PC-3 (cell line): Measurements from ENCODE around the gene PDPN. TPM values are rescaled to one million over a fixed set of nuclear protein-coding genes. Genes with fewer than 3 reads are reported as not detected.

Source experiments
- ATAC-seq: fragments of 200-7000 bp; cut with Tn5 transposase; 2 replicates; pipeline ENCODE4 v1.9.1; 2020; ENCODE audit warnings: mild to moderate bottlenecking, moderate library complexity
- BruUV-seq: library from RNA; stranded (reverse); fragments of 400-500 nt; replicated peaks from 2 replicates; lab custom pipeline; 2021; lab: Mats Ljungman, UMichigan
- CTCF ChIA-PET: fragments of 300-600 bp; sonication (Branson Sonifier 250); formaldehyde crosslinking; loops from one replicate; lab custom pipeline; 2022; ENCODE audit warnings: antibody characterized with exemption; lab: Charles Lee
- POLR2A ChIA-PET: fragments of 300-600 bp; sonication (Branson Sonifier 250); formaldehyde crosslinking; loops from one replicate; lab custom pipeline; 2022; ENCODE audit warnings: antibody characterized with exemption; ENCODE audit not compliant: unreplicated experiment; lab: Charles Lee
- DNase-seq: peaks from one replicate; pipeline ENCODE4 v3.0.0-alpha.2; 2015
- H2AFZ ChIP-seq: fragments of 300-600 bp; sonication (generic); 2 replicates; pipeline ENCODE4 v1.6.0; 2016; ENCODE audit warnings: antibody characterized with exemption, low read length
- H3F3A ChIP-seq: fragments of 300-600 bp; sonication (generic); one replicate; pipeline ENCODE4 v1.6.0; 2017; ENCODE audit warnings: antibody characterized with exemption, low read length, control low read depth, mild to moderate bottlenecking; ENCODE audit not compliant: unreplicated experiment
- H3K27ac ChIP-seq: fragments of 300-600 bp; sonication (generic); 2 replicates; pipeline ENCODE4 v1.5.1; 2016; ENCODE audit warnings: mild to moderate bottlenecking, low read length
- H3K27me3 ChIP-seq: fragments of 300-600 bp; sonication (generic); 2 replicates; pipeline ENCODE4 v1.6.1; 2016; ENCODE audit warnings: low read length, mixed read lengths
- H3K36me3 ChIP-seq: fragments of 300-600 bp; sonication (generic); 2 replicates; pipeline ENCODE4 v1.6.1; 2016; ENCODE audit warnings: low read depth, mixed run types, low read length, mixed read lengths
- H3K4me1 ChIP-seq: fragments of 300-600 bp; sonication (generic); 2 replicates; pipeline ENCODE4 v1.5.1; 2016; ENCODE audit warnings: low read length; ENCODE audit not compliant: insufficient read depth
- H3K4me2 ChIP-seq: fragments of 300-600 bp; sonication (generic); 2 replicates; pipeline ENCODE4 v1.6.0; 2016; ENCODE audit warnings: low read length
- H3K4me3 ChIP-seq: fragments of 300-600 bp; sonication (generic); 2 replicates; pipeline ENCODE4 v1.5.1; 2016; ENCODE audit warnings: mild to moderate bottlenecking, low read length, mixed read lengths
- H3K79me2 ChIP-seq: fragments of 300-600 bp; sonication (generic); 2 replicates; pipeline ENCODE4 v1.6.1; 2017; ENCODE audit warnings: low read length, mixed read lengths
- H3K9ac ChIP-seq: fragments of 300-600 bp; sonication (generic); 2 replicates; pipeline ENCODE4 v1.6.0; 2016; ENCODE audit warnings: mild to moderate bottlenecking, low read length
- H3K9me2 ChIP-seq: fragments of 300-600 bp; sonication (generic); replicated peaks from 2 replicates; pipeline ENCODE4 v1.6.1; 2016; ENCODE audit warnings: mixed run types, low read length, mixed read lengths
- H3K9me3 ChIP-seq: fragments of 300-600 bp; sonication (generic); 2 replicates; pipeline ENCODE4 v1.6.1; 2016; ENCODE audit warnings: low read length, mixed read lengths
- H4K20me1 ChIP-seq: fragments of 300-600 bp; sonication (generic); 2 replicates; pipeline ENCODE4 v1.6.1; 2016; ENCODE audit warnings: low read length, mixed read lengths
- CTCF ChIP-seq: fragments of 300-600 bp; sonication (generic); conservative IDR thresholded peaks from 2 replicates; pipeline ENCODE4 v1.5.1; 2017; ENCODE audit warnings: antibody characterized with exemption, low read depth, mild to moderate bottlenecking, low read length
- EZH2 ChIP-seq: fragments of 300-600 bp; sonication (generic); IDR thresholded peaks from one replicate; pipeline ENCODE4 v1.6.1; 2017; ENCODE audit warnings: antibody characterized with exemption, mild to moderate bottlenecking, low read length; ENCODE audit not compliant: unreplicated experiment
- EZH2phosphoT487 ChIP-seq: fragments of 300-600 bp; sonication (generic); IDR thresholded peaks from 2 replicates; pipeline ENCODE4 v1.6.1; 2018; ENCODE audit warnings: mild to moderate bottlenecking, antibody characterized with exemption, low read length, borderline replicate concordance
- intact Hi-C: fragments of 100-400 bp; cut with micrococcal nuclease; formaldehyde crosslinking; loops from 2 replicates; pipeline ENCODE4 v1.9.0; 2023
- total RNA-seq: library from RNA; depleted of rRNA; stranded (reverse); fragments of >200 nt; gene quantifications from 2 replicates; pipeline ENCODE4 v1.2.3, GENCODE V29; 2014

Gene PDPN
- total RNA-seq, 1 experiment from 2014 or later = 0.47 TPM

- no TSS peak for BruUV-seq
- H3F3A ChIP-seq = no peaks in the 10 kb centered on the region
- H3K4me3 ChIP-seq = no peak overlapping the region
- no peaks in the 10 kb centered on the region for H3K27me3 ChIP-seq
- no peaks in the 10 kb centered on the region for H3K9me2 ChIP-seq
- H3K9ac ChIP-seq = no peak overlapping the region
- no peaks in the 10 kb centered on the region for H3K36me3 ChIP-seq
- no peak overlapping the region for H3K4me2 ChIP-seq
- H4K20me1 ChIP-seq = no peaks in the 10 kb centered on the region
- ChIA-PET POLR2A (no interaction called here), CTCF (no interaction called here)
- TF ChIP-seq EZH2 (no peak), CTCF (no peak), EZH2phosphoT487 (no peak)
- ATAC-seq (no peak), DNase-seq (no peak)
- intact Hi-C loops = no loop called here
- H3K4me1 ChIP-seq = no peaks in the 10 kb centered on the region
- no peaks in the 10 kb centered on the region for H3K79me2 ChIP-seq
- no peak overlapping the region for H3K27ac ChIP-seq
- no peak overlapping the region for H2AFZ ChIP-seq
- no peaks in the 10 kb centered on the region for H3K9me3 ChIP-seq
Observed at GRCh38 chr1:13643017-13643416, 59.4 kb downstream of the PDPN start.

- DNase-seq = no peak
- no peak for TF ChIP-seq EZH2phosphoT487
- TF ChIP-seq EZH2 = no peak
- no peak for TF ChIP-seq CTCF
- H2AFZ ChIP-seq = no peak overlapping the region
- H3K79me2 ChIP-seq = no peaks in the 10 kb centered on the region
- H3K27ac ChIP-seq = no peak overlapping the region
- H3K36me3 ChIP-seq = no peaks in the 10 kb centered on the region
- no peak overlapping the region for H3K9ac ChIP-seq
- no peaks in the 10 kb centered on the region for H4K20me1 ChIP-seq
- H3K9me2 ChIP-seq = no peaks in the 10 kb centered on the region
- intact Hi-C loops = no loop called here
- H3K4me2 ChIP-seq = no peak overlapping the region
- H3K9me3 ChIP-seq = no peaks in the 10 kb centered on the region
- ATAC-seq = no peak
- ChIA-PET POLR2A (no interaction called here), CTCF (no interaction called here)
- H3K4me1 ChIP-seq = peaks cover 7% of the 10 kb centered on the region
- peaks cover under 1% of the 10 kb centered on the region for H3F3A ChIP-seq
- H3K27me3 ChIP-seq = no peaks in the 10 kb centered on the region
- no peak overlapping the region for H3K4me3 ChIP-seq
- BruUV-seq = no TSS peak
Observed at GRCh38 chr1:13646521-13646920, 62.9 kb downstream of the PDPN start.

GRCh38 chr1:13651279-13651678 is 67.6 kb downstream of the PDPN start:
- DNase-seq (peak; percentile 98), ATAC-seq (peak; percentile 79)
- Histone ChIP-seq H3K9me2 (no peaks in the 10 kb centered on the region), H3F3A (peaks cover 8% of the 10 kb centered on the region), H3K4me2 (peak overlapping the region; percentile 32), H2AFZ (no peak overlapping the region), H3K9me3 (no peaks in the 10 kb centered on the region), H3K4me1 (peaks cover 21% of the 10 kb centered on the region), H3K9ac (no peak overlapping the region), H4K20me1 (no peaks in the 10 kb centered on the region), H3K79me2 (no peaks in the 10 kb centered on the region), H3K36me3 (no peaks in the 10 kb centered on the region), H3K27ac (peak overlapping the region; percentile 43), H3K4me3 (no peak overlapping the region), H3K27me3 (no peaks in the 10 kb centered on the region)
- intact Hi-C loops = no loop called here
- CTCF ChIA-PET = no interaction called here
- BruUV-seq = no TSS peak
- POLR2A ChIA-PET = interaction anchor here (0.7 kb wide), 1 partner anchor 390 kb away, joined by 4 read pairs; no protein-coding TSS in a partner anchor
- TF ChIP-seq EZH2phosphoT487 (no peak), CTCF (no peak), EZH2 (no peak)
